NCI-H146 treated with DMSO at 0.1 percent for 48 hours (cell line): ENCODE data around the gene ZBTB20.

Experiments
- DNase-seq: peaks from one replicate; lab custom pipeline; 2025; ENCODE audit not compliant: unreplicated experiment; lab: John Stamatoyannopoulos, UW

ZBTB20 gene

DNA sequence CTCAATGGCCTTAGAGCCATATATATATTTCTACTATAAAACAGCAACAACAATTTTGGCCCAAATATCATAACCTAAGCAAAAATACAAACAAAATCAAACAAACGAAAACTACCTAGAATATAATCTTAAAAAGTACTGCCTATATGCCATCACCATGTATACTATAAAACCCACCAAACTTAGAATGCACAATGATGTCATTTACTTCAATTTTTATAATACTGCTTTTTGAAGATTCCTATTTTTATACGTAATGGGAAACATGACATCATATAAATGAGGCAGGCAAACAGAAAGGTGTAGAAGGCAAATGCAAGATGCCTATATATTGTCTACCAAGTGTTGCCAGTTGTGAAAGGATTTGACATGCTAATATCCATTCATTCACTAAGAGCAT is 550.9 kb downstream of the ZBTB20 start:
- no peak for DNase-seq

- DNase-seq = no peak
Measured at GRCh38 chr3:114595522-114596028, 551.5 kb downstream of the ZBTB20 start.

DNA sequence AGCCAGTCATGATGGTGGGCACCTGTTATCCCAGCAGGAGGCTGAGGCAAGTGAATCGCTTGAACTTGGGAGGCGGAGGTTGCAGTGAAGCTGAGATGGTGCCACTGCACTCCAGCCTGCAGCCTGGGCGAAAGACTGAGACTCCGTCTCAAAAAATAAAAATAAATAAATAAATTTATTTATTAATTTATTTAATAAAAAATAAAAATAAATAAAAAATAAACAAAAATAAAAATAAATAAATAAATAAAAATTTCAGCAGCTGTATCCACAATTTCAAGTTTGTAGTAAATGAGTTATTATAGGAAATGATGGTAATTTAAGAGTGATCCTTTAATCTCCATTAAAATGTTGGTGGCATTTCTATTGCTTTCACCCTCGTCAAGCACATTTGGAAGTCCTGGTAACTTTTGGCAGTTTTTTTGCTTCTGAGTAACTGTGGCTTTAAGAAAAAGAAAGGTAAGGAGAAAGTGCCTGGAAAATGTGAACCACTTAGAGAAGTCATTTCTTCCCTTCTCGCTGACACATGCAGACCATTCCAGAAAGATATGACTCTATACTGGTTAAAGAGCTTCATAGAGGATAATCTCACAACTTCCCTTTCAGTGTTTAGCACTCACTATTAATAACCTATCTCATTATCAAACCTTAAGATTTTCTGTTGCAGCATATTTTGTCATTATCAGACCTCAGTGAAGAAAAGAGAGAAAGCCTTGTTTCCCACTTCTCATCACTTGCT is 556.6 kb downstream of the ZBTB20 start:
- no peak for DNase-seq

- no peak for DNase-seq
Measured at GRCh38 chr3:114587986-114588385, 559.1 kb downstream of the ZBTB20 start.

GRCh38 chr3:114586119-114586518 is 561.0 kb downstream of the ZBTB20 start:
- no peak for DNase-seq

DNA sequence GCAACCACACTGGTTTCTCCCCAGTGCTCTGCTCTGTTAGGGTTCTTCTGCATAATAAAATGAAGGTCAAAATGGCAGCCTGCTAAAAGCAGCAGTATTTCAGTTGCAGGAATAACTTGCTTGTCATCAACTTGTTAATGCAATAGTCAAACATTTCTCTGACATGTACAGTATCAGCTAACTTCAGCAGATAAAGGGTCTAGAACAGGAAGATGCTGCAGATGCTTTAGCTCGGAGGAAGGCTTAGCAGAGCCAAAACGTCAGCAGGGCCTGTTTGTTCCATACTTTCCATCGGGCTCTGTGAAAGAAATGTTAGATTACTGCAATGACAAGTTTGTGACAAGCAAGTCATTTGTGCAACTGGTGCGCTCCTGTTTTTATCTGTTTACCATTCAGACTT is 561.4 kb downstream of the ZBTB20 start:
- no peak for DNase-seq

DNA sequence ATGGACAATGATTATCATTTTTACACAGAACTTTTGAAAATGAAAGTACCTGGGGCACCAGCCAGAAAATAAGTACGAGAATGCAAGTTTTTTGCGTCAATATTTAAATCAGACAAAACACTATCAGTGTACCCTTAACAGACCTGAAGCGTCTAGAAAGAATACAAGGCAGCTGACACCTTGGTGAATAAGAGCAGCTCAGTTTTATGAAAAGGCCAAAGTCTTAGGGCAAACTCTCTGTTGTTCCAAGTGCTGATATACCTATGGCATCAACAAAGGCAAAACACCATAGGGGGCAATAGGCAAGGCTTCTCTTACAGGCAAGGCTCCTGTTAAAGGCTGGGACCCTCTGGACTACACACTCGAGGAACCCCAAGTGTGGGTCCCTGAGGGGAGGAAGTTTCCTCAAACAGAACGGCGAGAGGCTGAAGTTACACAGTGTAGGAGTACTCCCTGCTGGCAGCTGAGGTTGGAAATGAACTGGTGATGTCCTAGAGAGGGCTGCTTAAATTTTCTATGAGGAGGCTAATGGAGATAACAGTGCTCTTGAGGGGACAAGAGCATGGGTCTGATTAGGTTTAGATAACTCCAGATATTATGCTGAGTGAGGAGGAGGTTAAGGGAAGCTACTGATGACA is 562.2 kb downstream of the ZBTB20 start:
- no peak for DNase-seq

GRCh38 chr3:114582929-114583328 is 564.2 kb downstream of the ZBTB20 start:
- DNase-seq = no peak

GRCh38 chr3:114572364-114573062 is 574.6 kb downstream of the ZBTB20 start:
- no peak for DNase-seq

GRCh38 chr3:114571363-114571762 is 575.7 kb downstream of the ZBTB20 start:
- no peak for DNase-seq

DNA sequence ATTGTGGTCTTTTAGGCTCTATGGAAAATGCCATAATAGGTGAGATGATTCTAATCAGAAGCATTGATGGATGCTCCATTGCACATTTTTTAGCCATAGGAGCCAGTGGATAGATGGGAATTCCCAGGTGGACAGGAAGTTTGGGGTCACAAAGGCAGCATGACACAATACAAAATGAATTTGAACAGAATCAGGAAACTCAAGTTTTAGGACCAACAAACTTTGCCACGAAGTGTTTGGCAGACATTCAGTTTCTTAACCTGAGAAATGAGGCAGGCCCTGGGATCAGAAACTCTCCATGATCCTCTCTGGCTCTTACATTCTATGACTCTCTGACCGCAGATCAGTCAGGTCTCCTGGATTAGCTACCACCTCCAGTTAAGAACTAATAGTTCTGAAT is 577.9 kb downstream of the ZBTB20 start:
- no peak for DNase-seq

GRCh38 chr3:114567771-114568170 is 579.3 kb downstream of the ZBTB20 start:
- DNase-seq = peak; percentile 81

GRCh38 chr3:114566767-114567166 is 580.3 kb downstream of the ZBTB20 start:
- no peak for DNase-seq

GRCh38 chr3:114566162-114566755 is 580.8 kb downstream of the ZBTB20 start:
- no peak for DNase-seq

GRCh38 chr3:114565216-114565615 is 581.9 kb downstream of the ZBTB20 start:
- DNase-seq = no peak

DNA sequence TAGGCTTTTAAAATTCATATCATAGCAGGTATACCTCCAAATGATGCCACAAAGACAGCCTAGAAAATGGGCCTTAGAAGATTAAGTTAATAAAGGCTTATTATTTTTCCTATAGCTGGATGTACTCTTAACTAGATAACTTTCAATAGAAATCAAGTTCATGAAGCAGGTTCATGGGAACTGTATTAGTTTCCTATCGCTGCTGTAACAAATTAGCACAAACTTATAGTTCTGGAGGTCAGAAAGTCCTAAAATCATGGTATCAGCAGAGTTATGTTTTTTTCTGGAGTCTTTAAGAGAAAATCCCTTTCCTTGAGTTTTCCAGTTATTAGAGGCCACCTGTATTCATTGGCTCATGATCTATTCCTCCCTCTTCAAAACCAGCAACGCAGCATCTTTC is 583.4 kb downstream of the ZBTB20 start:
- no peak for DNase-seq

DNA sequence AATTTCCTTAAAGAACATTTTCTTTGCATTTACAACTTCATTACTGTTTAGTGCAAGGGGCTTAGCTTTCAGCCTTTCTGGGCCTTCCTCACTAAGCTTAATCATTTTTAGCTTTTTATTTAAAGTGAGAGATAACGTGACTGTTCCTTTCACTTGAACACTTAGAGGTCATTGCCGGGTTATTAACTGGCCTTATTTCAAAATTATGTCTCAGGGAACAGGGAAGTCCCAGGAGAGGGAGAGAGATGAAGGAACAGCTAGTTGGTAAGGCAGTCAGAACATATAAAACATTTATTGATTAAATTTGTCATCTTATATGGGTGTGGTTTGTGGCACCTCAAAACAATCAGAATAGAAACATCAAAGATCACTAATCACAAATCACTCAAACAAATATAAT is 584.5 kb downstream of the ZBTB20 start:
- DNase-seq = no peak

GRCh38 chr3:114558271-114558670 is 588.8 kb downstream of the ZBTB20 start:
- DNase-seq = no peak

- DNase-seq = no peak
Measured at GRCh38 chr3:114557791-114558190, 589.3 kb downstream of the ZBTB20 start.

GRCh38 chr3:114556657-114557213 is 590.4 kb downstream of the ZBTB20 start:
- DNase-seq = peak; percentile 34

GRCh38 chr3:114554731-114555130 is 592.4 kb downstream of the ZBTB20 start:
- no peak for DNase-seq
